GM10248 (cell line): Measurements from ENCODE around the gene KRTAP6-1.

ENCODE experiments used
- CTCF ChIA-PET: fragments of 300-600 bp; sonication (Branson Sonifier 250); formaldehyde crosslinking; extraction: SDS; loops from one replicate; lab custom pipeline; 2021; ENCODE audit warnings: antibody characterized with exemption; lab: Yijun Ruan, JAX
- POLR2A ChIA-PET: fragments of 350-650 bp; sonication (Branson Sonifier 250); formaldehyde crosslinking; extraction: SDS; loops from one replicate; lab custom pipeline; 2020; ENCODE audit warnings: antibody characterized with exemption; lab: Yijun Ruan, JAX
- DNase-seq: peaks from one replicate; pipeline ENCODE4 v3.0.0; 2012; ENCODE audit errors: extremely low spot score
- TF ChIP-seq, protein P1 (sequence below): IDR thresholded peaks from 2 replicates; pipeline ENCODE4 v1.5.1; 2012; ENCODE audit warnings: mild to moderate bottlenecking, low read depth; ENCODE audit errors: extremely low read depth, missing control alignments, control extremely low read depth

The KRTAP6-1 gene

DNA sequence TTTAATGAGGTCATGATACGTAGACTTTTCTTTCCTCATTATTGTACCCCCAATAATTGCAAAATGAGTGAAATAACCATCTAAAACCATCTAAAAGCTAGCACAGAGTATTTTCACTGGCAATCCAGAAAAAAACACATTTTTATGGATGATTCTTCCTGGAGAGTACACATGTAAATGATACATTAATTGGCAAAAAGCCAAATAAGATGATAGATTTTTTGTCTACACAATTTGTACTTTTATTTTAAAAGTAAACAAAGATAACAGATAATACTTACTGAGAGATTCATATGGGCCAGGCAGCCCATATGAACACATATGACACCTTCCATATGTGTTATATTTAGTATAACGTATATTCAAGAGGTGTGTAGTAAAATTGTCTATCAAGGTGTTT is 50.1 kb downstream of the KRTAP6-1 start:
- TF ChIP-seq, protein P1, sequence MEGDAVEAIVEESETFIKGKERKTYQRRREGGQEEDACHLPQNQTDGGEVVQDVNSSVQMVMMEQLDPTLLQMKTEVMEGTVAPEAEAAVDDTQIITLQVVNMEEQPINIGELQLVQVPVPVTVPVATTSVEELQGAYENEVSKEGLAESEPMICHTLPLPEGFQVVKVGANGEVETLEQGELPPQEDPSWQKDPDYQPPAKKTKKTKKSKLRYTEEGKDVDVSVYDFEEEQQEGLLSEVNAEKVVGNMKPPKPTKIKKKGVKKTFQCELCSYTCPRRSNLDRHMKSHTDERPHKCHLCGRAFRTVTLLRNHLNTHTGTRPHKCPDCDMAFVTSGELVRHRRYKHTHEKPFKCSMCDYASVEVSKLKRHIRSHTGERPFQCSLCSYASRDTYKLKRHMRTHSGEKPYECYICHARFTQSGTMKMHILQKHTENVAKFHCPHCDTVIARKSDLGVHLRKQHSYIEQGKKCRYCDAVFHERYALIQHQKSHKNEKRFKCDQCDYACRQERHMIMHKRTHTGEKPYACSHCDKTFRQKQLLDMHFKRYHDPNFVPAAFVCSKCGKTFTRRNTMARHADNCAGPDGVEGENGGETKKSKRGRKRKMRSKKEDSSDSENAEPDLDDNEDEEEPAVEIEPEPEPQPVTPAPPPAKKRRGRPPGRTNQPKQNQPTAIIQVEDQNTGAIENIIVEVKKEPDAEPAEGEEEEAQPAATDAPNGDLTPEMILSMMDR = no peak
- ChIA-PET CTCF (interaction anchor here (1.5 kb wide), 1 partner anchor 16 kb away, joined by 3 read pairs; no protein-coding TSS in a partner anchor), POLR2A (no interaction called here)
- DNase-seq = no peak
